ENCODE results near the gene SLC40A1.
A peak's percentile ranks its signal among the peaks of the same experiment; 100 is the strongest.
"Not testable (repeated sequence)": the region's sequence is repeated elsewhere in the genome, so short reads cannot be mapped to it uniquely, and the experiment has no call there.

SLC40A1 gene

GRCh38 chr2:189580658-189581353, at the start of gene SLC40A1:
Gene SLC40A1, minus strand, starts transcription at chr2:189580786. Its CDS starts 326 bp downstream, at chr2:189580460.
- DNase-seq = peak in 9 of 14 donors; percentile 19 to 79 (median 48)

DNA sequence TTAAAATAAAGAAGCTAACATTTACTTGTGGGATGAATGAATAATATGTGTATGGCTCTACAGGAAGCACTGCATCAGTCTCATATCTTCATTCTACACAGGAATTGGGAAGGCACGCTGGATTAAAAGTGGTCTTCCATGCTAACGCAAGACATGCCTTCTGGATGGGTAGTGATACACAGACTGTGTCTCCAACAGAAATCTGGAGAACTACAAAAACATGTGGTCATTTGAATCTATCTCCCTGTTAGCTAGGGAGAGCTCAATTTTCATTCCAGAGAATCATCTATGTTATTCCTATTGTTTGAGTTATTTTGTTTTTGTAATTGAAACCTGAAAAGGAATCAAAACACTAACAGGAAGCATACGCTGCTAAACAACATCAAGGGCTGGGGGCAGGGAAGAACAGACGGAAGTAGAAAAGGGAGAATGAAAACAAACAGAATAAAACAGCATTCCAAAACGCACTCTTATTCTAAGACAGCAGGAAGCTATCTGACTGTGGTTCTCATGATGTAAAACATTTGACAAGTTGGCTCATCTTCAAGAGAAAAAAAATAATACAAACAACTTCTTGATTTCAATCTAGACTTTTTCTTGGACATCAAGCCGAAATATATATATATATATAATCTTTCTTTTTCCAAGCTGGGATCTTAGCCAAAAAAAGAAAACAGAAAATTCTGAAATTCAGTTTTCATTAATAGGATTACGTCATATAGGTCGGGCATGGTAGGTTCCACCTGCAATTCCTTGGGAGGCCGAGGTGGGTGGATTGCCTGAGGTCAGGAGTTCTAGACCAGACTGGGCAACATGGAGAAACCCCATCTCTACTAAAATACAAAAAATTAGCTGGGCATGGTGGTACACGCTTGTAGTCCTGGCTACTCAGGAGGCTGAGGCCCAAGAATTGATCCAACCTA, 49.2 kb upstream of the SLC40A1 start:
- no peak for DNase-seq

DNA sequence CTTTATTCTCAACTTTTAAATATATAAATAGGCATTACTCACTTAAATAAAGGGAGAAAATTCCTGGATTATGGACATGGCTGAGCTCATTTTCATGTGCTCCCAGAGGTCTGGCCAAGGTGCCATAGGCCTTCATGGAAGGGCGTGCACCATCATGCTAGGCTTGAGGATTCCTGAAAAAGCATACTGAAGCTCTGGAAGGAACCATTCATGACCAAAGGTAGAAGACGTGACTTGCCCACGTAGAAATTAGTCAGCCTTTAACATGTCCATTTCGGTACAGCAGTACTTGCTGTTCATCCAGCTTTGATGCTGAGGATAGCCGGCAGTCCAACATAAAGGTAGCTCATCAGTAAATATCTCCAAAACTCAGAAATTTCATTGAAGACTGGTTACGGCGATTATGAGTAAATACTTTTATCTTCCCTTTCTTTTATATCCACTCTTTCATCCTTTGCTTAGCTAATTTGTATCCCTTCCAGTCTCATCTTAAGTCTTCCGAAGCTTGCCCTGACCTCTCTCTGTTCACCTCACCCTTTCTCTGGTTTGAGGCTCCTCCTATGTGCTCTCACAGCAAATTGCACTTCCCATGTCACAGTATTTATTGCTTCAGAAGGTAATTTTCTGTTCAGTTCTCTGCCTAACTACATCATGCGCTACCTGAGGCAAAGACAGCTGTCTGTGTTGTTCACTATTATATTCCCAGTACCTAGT, 48.4 kb upstream of the SLC40A1 start:
- no peak for DNase-seq

DNA sequence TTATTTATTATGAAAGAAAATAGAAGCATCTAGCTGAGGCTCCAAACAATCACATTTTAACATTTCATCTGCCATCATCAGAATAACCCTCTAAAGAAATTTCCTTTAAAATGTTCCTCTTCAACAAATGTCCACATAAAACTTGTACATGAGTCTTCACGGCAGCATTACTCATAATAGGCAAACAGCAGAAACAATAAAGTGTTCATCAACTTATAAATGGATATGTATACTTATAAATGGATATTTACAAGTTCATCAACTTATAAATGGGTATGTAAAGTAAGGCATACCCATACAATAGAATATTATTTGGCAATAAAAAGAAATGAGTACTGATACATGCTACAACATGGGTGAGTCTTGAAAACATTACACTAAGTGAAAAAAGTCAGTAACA, 47.2 kb upstream of the SLC40A1 start:
- DNase-seq = no peak

DNA sequence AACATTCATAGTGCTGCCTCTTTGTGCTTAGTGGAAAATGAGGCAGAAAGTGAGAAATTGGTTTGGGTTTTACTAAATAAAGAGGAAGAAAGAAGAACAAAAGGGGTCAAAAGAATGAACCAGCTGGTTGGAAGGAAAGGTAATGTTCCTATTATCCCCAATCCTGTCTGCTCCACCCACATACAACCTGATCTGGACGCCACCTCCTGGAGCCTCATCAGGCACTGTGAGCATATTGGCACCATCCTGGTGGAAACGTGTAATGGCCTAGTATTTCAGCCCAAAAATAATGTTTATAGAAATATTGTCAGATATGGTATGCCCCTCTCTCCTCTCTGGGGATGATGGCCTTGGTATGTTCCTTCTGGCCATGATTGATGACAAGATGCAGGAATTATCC, 45.0 kb upstream of the SLC40A1 start:
- DNase-seq = no peak

GRCh38 chr2:189624648-189625355, 44.2 kb upstream of the SLC40A1 start:
- no peak for DNase-seq

- no peak for DNase-seq
Measured at GRCh38 chr2:189623049-189623448, 42.5 kb upstream of the SLC40A1 start.

- no peak for DNase-seq
Measured at GRCh38 chr2:189621781-189622180, 41.2 kb upstream of the SLC40A1 start.

GRCh38 chr2:189618197-189618596, 37.6 kb upstream of the SLC40A1 start:
- no peak for DNase-seq

DNA sequence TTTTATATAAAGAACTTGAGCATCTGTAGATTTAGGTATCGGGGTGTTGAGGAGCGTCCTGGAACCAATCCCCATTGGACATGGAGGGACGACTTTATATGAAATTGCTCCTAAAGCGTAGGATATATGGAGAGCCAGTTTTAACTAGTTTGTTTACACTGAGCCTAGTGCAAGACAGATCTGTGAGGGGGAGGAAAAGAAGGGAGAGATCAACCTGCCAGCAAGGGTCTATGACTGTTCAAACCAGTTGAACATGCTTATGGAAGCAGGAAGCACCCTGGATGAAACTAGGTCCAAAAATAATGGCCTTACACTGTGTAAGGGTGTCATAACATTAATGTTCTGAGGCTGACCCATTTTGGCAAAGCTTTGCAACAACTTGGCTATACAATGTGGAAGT, 34.0 kb upstream of the SLC40A1 start:
- no peak for DNase-seq

- DNase-seq = no peak
Measured at GRCh38 chr2:189613650-189614420, 33.2 kb upstream of the SLC40A1 start.

GRCh38 chr2:189613077-189613636, 32.6 kb upstream of the SLC40A1 start:
- DNase-seq = no peak

DNA sequence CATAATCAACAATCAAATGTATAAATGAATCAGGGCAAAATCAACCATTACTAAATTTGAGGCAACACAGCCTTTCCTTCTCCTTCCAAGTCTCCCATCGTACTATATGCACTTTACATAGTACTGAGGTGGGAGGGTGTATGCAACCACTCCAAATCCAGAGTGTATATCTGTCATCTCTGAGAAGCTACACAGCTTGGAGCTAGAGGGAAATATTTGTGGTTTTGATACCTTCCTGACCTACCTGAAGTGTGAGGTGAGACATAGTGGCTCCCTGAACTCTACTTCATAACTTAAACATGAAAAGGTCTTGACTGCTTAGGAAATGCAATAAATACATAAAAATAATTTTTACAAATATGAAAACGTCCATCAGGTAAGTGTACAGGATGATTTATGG, 30.1 kb upstream of the SLC40A1 start:
- DNase-seq = no peak

- DNase-seq = no peak
Measured at GRCh38 chr2:189609853-189610252, 29.3 kb upstream of the SLC40A1 start.

GRCh38 chr2:189609423-189609816, 28.8 kb upstream of the SLC40A1 start:
- DNase-seq = no peak

DNA sequence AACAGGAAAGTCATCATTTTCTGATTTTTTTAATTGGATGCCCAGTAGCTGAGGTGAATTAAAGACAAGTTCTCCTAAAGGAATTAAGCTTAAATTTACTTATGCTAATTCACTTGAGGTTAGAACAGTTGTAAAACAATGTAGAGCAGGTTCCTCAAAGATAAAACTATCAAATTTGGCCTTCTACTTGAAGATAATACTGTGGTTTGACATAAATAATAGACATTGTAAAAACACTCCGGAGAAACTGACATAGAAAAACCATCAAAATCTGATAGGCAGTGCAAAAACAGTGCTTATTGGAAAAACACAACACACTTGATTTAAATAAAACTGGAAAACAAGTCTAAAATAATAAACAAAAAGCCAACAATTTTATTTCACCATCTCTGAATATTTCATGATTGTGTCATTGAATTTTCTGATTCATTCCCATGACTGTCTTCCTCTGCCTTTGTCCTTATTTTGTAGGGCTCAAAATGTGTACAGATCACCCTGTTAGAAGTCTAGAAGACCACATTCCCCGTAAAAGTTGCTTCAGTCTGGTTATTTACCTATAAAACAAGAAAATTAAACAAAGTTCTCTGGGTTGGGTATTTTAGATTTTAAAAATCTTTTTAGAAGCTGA, 28.3 kb upstream of the SLC40A1 start:
- no peak for DNase-seq

GRCh38 chr2:189608170-189608569, 27.6 kb upstream of the SLC40A1 start:
- no peak for DNase-seq

- DNase-seq = no peak
Measured at GRCh38 chr2:189602233-189602632, 21.6 kb upstream of the SLC40A1 start.

DNA sequence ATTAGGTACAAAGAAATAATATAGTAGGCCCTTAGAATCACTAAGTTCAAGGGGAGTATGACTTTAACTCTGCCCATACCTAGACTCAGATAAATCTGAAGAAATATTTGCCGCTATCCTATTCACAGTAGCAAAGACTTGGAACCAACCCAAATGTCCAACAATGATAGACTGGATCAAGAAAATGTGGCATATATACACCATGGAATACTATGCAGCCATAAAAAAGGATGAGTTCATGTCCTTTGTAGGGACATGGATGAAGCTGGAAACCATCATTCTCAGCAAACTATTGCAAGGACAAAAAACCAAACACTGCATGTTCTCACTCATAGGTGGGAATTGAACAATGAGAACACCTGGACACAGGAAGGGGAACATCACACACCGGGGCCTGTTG, 21.1 kb upstream of the SLC40A1 start:
- DNase-seq = not testable (repeated sequence)

DNA sequence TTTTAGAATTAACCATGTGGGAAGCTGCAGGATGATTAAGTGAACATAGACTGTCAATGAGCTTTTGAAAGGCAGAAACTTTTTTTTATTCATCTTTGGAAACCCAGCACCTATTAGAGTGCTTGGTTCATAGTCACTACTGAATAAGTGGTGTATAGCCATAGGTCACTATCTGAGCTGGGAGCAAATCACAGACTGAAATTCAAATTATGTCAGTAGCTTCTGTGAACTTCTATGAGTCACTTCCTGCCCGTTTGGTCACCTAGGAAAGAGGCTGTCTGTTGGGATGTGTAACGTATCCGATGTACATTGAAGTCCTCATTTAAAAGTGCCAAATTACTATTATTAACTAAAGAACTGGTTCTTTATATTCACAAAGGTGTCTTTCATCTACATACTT, 20.5 kb upstream of the SLC40A1 start:
- no peak for DNase-seq

GRCh38 chr2:189599245-189599644, 18.7 kb upstream of the SLC40A1 start:
- DNase-seq = no peak
